OCI-LY1 (cell line): ENCODE data around the gene LINGO3.

Experiments
- H2AFZ ChIP-seq: fragments of 200-600 bp; sonication (generic), shearing (Covaris generic); 2 replicates; pipeline ENCODE4 v1.6.0; 2014; ENCODE audit warnings: antibody characterized with exemption, mild to moderate bottlenecking, low read length
- H3F3A ChIP-seq: fragments of 200-600 bp; sonication (generic), shearing (Covaris generic); 2 replicates; pipeline ENCODE4 v1.6.0; 2014; ENCODE audit warnings: mild to moderate bottlenecking, antibody characterized with exemption, low read length, moderate library complexity; ENCODE audit not compliant: insufficient read depth
- H3K27ac ChIP-seq: fragments of 200-600 bp; sonication (generic); 2 replicates; pipeline ENCODE4 v1.5.1; 2014; ENCODE audit warnings: low read length, mixed run types, mild to moderate bottlenecking, low read depth; ENCODE audit not compliant: poor library complexity, severe bottlenecking
- H3K27me3 ChIP-seq: fragments of 200-600 bp; sonication (generic); 2 replicates; pipeline ENCODE4 v1.6.0; 2014; ENCODE audit warnings: antibody characterized with exemption, mild to moderate bottlenecking, low read length, moderate library complexity; ENCODE audit not compliant: insufficient read depth
- H3K36me3 ChIP-seq: fragments of 200-600 bp; sonication (generic); 2 replicates; pipeline ENCODE4 v1.6.1; 2014; ENCODE audit warnings: mild to moderate bottlenecking, antibody characterized with exemption, low read length, moderate library complexity, mixed read lengths; ENCODE audit not compliant: insufficient read depth
- H3K4me1 ChIP-seq: fragments of 200-600 bp; sonication (generic); 2 replicates; pipeline ENCODE4 v1.5.1; 2014; ENCODE audit warnings: mild to moderate bottlenecking, low read length, moderate library complexity; ENCODE audit not compliant: insufficient read depth, severe bottlenecking
- H3K4me2 ChIP-seq: fragments of 200-600 bp; sonication (generic), shearing (Covaris generic); 2 replicates; pipeline ENCODE4 v1.6.1; 2014; ENCODE audit warnings: low read length
- H3K4me3 ChIP-seq: fragments of 200-600 bp; sonication (generic); 2 replicates; pipeline ENCODE4 v1.5.1; 2014; ENCODE audit warnings: low read length, low read depth, mild to moderate bottlenecking, mixed read lengths; ENCODE audit not compliant: poor library complexity, severe bottlenecking
- H3K79me2 ChIP-seq: fragments of 200-600 bp; shearing (Covaris generic); 2 replicates; pipeline ENCODE4 v1.6.1; 2016; ENCODE audit warnings: mixed run types, low read length, mixed read lengths; ENCODE audit not compliant: insufficient read depth
- H3K9ac ChIP-seq: fragments of 200-600 bp; sonication (generic), shearing (Covaris generic); 2 replicates; pipeline ENCODE4 v1.6.1; 2014; ENCODE audit warnings: mild to moderate bottlenecking, low read length, mixed read lengths
- H3K9me2 ChIP-seq: fragments of 200-600 bp; sonication (generic), shearing (Covaris generic); 2 replicates; pipeline ENCODE4 v1.6.1; 2014; ENCODE audit warnings: low read depth, mild to moderate bottlenecking, low read length, mixed read lengths
- H3K9me3 ChIP-seq: fragments of 200-600 bp; shearing (Covaris generic); 2 replicates; pipeline ENCODE4 v1.6.1; 2014; ENCODE audit warnings: low read length, mixed read lengths
- H4K20me1 ChIP-seq: fragments of 200-600 bp; sonication (generic), shearing (Covaris generic); 2 replicates; pipeline ENCODE4 v1.6.0; 2016; ENCODE audit warnings: mild to moderate bottlenecking, low read length; ENCODE audit not compliant: insufficient read depth
- CTCF ChIP-seq: fragments of 200-600 bp; sonication (generic), shearing (Covaris generic); IDR thresholded peaks from 2 replicates; pipeline ENCODE4 v1.5.1; 2017; ENCODE audit warnings: mild to moderate bottlenecking, antibody characterized with exemption, low read length, moderate library complexity, mixed read lengths
- EZH2 ChIP-seq: fragments of 200-600 bp; sonication (generic), shearing (Covaris generic); IDR thresholded peaks from 2 replicates; pipeline ENCODE4 v1.8.0; 2017; ENCODE audit warnings: borderline replicate concordance, mixed run types, mild to moderate bottlenecking, antibody characterized with exemption, low read length, moderate library complexity, mixed read lengths

The LINGO3 gene

GRCh38 chr19:2300533-2300932 lies 7.4 kb downstream of the LINGO3 start:
- no peaks in the 10 kb centered on the region for H3K9me2 ChIP-seq
- no peak overlapping the region for H3K27ac ChIP-seq
- no peaks in the 10 kb centered on the region for H4K20me1 ChIP-seq
- no peaks in the 10 kb centered on the region for H3K79me2 ChIP-seq
- H3K36me3 ChIP-seq = no peaks in the 10 kb centered on the region; the same call in 1 of the 2 replicates
- H2AFZ ChIP-seq = no peak overlapping the region
- no peak overlapping the region for H3K9ac ChIP-seq
- H3K4me2 ChIP-seq = no peak overlapping the region
- no peaks in the 10 kb centered on the region for H3F3A ChIP-seq
- no peaks in the 10 kb centered on the region for H3K9me3 ChIP-seq
- no peak overlapping the region for H3K4me3 ChIP-seq
- TF ChIP-seq EZH2 = no peak
- TF ChIP-seq CTCF = no peak
- peaks cover 9% of the 10 kb centered on the region; the same call in 1 of the 2 replicates for H3K27me3 ChIP-seq
- H3K4me1 ChIP-seq = peaks cover 8% of the 10 kb centered on the region

GRCh38 chr19:2296141-2296540 lies 11.8 kb downstream of the LINGO3 start:
- Histone ChIP-seq H3F3A (no peaks in the 10 kb centered on the region), H3K4me2 (no peak overlapping the region), H2AFZ (no peak overlapping the region), H3K36me3 (no peaks in the 10 kb centered on the region; the same call in 1 of the 2 replicates), H3K9ac (no peak overlapping the region), H3K79me2 (no peaks in the 10 kb centered on the region), H3K9me3 (no peaks in the 10 kb centered on the region), H3K27me3 (peaks cover 4% of the 10 kb centered on the region; the same call in 1 of the 2 replicates), H3K4me3 (no peak overlapping the region), H4K20me1 (no peaks in the 10 kb centered on the region), H3K4me1 (peaks cover 4% of the 10 kb centered on the region), H3K9me2 (no peaks in the 10 kb centered on the region), H3K27ac (no peak overlapping the region)
- TF ChIP-seq EZH2 (no peak), CTCF (no peak)

DNA sequence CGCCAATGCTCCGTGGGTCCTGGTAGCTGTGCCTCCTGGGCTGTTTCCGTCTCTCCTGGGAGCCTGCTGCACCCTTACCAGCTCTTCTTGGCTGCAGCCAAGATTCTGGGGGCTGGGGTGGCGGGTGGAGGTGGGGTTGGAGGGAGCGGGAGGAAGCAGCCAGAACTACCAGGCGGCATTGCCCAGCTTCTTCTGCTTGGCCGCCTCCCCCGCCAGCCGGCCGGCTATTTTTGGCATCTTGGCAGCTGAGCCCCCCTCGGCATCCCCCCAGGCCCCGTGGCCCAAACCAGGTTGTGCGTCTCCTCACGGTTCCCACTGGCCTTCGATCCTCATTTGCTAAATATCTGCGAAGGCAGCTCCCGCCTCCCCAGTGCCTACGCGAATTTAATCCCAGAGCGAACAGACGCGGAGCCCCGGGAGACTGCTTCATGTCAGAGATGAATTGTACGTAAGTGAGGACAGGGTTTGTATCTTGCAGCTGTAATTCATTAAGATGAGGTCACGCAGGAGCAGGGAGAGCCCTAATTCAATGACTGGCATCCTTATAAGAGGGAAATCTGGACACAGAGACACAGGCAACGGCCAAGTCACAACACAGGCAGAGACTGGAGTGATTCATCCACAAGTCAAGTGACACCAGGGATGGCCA lies 13.1 kb downstream of the LINGO3 start:
- Histone ChIP-seq H3K27ac (no peak overlapping the region), H2AFZ (no peak overlapping the region), H3K79me2 (no peaks in the 10 kb centered on the region), H4K20me1 (no peaks in the 10 kb centered on the region), H3K27me3 (peaks cover 4% of the 10 kb centered on the region; the same call in 1 of the 2 replicates), H3K4me2 (no peak overlapping the region), H3F3A (no peaks in the 10 kb centered on the region), H3K9me2 (no peaks in the 10 kb centered on the region), H3K36me3 (no peaks in the 10 kb centered on the region; the same call in 1 of the 2 replicates), H3K4me3 (no peak overlapping the region), H3K4me1 (peaks cover 14% of the 10 kb centered on the region), H3K9ac (no peak overlapping the region), H3K9me3 (no peaks in the 10 kb centered on the region)
- TF ChIP-seq EZH2 = no peak
- no peak for TF ChIP-seq CTCF
